ENCODE results near the gene GPHN.
"Not testable (repeated sequence)": the region's sequence is repeated elsewhere in the genome, so short reads cannot be mapped to it uniquely, and the experiment has no call there.

GPHN gene

GRCh38 chr14:66502836-66503235 lies 5.1 kb upstream of the GPHN start:
- not testable (repeated sequence) for DNase-seq (ENCODE audit: low read depth in 2 of 2)

DNA sequence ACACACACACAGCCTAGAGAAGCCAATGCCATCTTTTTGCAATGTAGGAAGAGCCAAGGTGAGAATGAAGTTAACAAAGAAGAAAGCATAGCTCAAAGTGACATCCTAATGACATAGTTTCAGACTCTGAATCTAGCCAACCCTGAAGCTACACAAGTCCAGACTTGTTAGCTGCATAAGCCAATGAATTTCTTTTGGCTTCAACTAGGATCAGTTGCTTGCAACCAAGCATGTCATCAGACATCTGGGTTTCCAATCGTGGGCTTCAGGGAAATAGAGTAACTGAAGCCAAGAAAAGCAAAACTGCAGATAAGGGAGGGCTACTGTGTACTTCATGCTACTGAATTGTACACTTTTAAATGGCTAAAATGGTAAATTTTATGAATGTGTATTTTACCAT lies 4.4 kb upstream of the GPHN start:
- no peak for DNase-seq (ENCODE audit: low read depth in 2 of 2)

DNA sequence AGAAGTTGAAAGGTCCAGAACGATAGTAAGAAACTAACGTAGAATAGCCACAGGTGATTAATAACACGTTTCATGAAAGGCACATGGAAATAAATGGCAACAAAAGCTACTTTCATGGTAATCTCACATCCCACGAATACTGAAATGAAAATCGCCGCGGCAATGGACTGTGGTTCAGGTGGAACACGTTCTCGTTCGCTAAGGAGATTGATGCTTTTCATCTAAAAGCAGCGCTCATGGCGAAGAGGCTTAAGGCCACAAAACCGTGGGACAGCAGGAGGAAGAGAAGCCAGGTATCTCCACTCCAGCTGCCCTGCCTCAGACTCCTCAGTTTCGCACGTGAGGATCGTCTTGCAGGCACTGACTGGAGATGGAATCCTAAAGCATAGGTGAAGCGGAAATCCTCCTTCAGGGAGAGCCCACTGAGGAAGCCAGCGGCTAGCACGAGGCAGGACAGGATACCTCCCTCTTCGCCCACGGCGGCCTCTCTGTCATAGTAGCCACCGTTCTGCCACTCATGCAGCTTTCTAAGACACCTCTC lies 696 bp upstream of the GPHN start:
- no peak for DNase-seq (ENCODE audit: low read depth in 2 of 2)

GRCh38 chr14:66508547-66508845 lies 549 bp downstream of the GPHN start:
- no peak for DNase-seq (ENCODE audit: low read depth in 2 of 2)

DNA sequence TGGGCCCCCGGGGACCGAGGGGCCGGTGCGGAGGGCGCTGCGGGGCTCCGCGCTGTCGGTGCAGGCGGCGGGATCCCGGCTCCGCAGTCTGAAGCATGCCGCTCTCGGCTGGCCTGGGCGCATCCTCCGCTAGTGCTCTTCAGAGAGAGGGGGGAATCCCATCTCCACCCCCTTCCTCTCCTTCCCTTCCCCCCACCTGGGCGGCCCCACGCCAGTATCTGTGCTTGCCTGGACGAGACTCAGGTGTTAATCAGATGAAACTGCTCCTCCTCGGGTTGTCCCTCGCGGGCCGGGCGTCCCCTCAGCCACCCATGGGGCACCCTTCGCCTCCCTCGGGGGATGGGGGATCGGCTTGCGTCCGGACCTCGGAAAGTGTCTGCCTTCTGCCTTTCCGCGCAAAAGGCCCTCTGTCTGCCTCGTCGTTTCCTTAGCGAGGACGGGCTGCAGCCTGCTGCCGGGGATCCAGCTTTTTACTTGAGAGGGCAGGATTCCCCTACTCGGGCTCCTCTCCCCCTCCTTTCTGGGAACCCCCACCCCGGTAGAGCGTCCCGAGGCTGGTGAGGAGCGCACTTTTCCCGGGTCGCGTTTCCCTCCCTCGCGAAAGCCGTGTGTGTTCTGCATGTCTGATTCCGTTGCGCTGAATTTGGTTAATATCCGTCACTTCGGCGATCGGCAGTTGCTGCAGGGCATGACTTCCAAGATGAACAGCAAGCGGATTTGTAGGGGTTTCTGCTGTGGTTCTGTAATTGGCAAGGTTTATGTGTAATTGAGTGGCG lies 1.1 kb downstream of the GPHN start:
- DNase-seq (ENCODE audit: low read depth in 2 of 2), result no peak

DNA sequence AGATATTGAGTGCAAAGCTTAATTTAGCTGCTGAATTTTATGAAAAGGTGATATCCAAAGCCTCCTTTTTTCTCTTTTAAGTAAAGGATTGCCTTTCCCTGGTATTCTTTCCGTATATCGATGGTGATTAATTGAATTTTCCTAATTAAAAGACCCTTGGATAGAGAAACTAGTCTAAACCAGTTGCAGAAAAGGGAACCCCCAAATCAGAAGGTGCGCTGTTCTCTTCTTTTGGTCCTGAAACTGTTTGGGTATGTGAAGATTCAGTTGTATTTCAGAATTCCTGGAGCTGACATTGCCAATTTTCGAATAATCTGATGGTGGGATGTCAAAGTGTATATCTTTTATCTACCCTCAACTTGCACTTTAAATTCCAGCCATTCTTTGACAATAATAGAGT lies 1.9 kb downstream of the GPHN start:
- DNase-seq (ENCODE audit: low read depth in 2 of 2), result no peak

DNA sequence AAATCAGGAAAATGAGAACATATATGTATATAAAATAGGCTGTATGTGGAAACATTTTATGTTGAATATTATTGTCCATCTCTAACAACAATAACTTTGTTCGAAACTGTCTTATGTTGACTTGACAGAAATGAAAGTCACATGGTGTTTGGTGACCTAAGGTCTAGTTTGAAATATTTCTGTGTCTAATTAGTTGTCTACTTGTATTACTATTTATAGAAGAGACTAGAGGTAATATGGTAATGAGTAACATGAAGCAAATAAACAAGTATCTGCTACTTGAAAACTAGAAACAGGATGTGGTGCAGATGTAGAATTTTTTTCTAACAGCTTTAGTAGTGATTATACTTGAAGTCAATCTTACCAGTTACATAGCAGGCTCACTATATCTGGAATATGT lies 3.9 kb downstream of the GPHN start:
- no peak for DNase-seq (ENCODE audit: low read depth in 2 of 2)

DNA sequence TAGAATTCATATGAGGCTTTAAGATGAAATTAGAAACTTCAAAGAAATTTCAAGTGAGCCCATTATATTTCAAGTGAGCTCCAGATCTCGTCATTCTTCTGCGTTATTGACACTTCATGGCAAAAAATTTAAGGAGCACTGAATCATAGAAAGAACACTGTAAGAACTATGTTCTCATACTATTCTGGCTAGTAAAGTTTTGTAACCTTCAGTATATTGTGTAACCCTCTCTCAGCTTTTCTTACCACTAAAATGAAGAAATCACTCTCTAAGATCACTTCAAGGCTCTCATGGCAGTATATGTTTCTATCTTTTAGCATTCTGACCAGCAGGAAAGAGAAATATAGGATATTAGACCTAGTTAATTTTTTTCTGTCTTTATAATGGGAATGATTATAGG lies 6.3 kb downstream of the GPHN start:
- no peak for DNase-seq (ENCODE audit: low read depth in 2 of 2)

DNA sequence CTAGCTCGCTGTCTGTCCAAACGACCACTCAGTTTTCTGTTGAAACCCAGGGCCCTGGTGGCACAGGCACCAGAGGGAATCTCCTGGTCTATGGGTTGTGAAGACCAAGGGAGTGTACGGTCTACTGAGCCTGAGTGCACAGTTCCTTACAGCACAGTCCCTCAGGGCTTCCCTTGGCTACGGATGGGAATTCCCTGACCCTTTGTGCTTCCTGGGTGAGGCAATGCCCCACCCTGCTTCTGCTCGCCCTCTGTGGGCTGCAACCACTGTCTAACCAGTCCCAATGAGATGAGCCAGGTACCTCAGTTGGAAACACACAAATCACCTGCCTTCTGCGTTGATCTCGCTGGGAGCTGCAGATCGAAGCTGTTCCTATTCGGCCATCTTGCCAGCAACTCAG lies 22.6 kb downstream of the GPHN start:
- no peak for DNase-seq (ENCODE audit: low read depth in 2 of 2)

DNA sequence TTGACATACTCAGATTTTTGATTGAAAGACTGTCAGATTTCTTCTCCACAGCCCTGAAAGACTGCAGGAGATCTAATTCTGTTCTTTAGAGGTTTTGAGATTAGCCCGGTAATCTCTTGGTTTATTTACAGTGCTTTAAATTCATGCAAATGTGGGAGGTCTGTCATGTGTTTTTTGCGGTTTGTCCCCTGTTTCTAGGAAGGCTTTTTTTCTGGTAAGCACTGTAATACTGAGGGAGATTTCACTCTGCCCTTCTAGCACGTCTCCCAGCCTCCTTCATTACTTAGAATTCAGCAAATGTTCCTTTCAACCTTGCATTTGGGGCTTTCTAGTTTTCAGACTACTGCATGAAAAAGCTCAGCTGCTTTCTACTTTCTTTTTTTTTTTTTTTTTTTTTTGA lies 31.1 kb downstream of the GPHN start:
- no peak for DNase-seq (ENCODE audit: low read depth in 2 of 2)

- no peak for DNase-seq (ENCODE audit: low read depth in 2 of 2)
Observed at GRCh38 chr14:66540038-66540437, 32.1 kb downstream of the GPHN start.

DNA sequence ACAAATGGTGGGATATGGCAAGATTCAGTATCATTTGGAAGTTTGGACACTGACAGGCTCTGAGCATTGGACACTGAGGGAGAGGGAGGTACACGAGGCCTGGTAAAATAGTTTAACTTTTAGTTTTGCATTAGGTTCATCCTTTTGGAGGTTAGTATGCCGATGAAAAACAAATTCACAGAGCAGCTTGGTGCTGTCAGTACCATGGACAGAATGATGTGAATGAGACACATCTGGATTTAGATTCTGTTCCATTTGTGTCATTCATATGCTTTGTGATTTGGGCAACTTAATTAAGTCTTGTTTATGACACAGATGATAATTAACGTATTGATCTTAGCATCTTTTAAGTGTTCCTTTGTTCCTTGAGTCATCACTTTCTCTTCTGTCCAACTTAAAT lies 33.7 kb downstream of the GPHN start:
- no peak for DNase-seq (ENCODE audit: low read depth in 2 of 2)

DNA sequence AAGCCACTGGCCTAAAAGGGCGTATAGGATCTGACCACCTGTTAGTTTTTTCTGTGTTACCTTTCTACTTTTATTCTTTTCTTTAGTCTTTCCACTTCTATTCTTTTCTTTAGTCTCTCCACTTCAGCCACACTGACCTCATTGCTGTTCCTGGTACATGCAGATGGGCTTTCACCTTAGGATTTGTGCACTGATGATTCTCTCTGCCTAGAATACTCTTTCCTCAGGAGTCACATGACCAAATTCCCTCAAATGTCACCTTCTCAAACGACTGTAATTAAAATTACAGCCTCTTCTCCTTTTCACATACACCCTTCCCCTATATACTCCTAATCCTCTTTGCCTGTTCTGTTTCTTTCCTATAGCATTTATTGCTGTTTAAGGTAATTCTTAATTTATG lies 36.0 kb downstream of the GPHN start:
- DNase-seq (ENCODE audit: low read depth in 2 of 2), result no peak

- DNase-seq (ENCODE audit: low read depth in 2 of 2), result not testable (repeated sequence)
Observed at GRCh38 chr14:66545191-66545590, 37.2 kb downstream of the GPHN start.

DNA sequence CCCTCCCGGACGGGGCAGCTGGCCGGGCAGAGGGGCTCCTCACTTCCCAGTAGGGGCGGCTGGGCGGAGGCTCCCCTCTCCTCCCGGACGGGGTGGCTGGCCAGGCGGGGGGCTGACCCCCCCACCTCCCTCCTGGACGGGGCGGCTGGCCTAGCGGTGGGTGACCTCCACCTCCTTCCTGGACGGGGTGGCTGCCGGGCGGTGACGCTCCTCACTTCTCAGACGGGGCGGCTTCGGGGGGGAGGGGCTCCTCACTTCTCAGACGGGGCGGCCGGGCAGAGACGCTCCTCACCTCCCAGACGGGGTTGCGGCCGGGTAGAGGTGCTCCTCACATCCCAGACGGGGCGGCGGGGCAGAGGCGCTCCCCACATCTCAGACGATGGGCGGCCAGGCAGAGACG lies 37.8 kb downstream of the GPHN start:
- not testable (repeated sequence) for DNase-seq (ENCODE audit: low read depth in 2 of 2)

GRCh38 chr14:66563731-66564130 lies 55.8 kb downstream of the GPHN start:
- DNase-seq (ENCODE audit: low read depth in 2 of 2), result no peak

DNA sequence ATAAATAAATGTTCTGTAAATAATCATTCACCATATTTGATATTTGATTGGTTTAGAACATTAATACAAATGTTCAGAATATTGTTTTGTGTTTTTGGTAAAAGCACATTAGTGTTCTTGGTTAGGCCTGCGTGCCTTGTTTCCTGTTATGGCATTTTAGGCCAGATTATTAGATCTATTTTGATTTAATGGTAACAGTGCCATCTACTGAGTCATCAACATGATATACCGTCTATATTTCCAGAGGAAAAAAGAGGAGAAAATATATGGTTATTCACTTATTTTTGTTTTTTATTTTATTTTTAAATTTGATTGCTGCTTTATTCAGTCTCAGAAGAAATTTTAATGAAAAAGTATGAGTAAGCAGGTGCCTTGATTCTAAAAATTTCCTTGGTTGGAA lies 60.3 kb downstream of the GPHN start:
- DNase-seq (ENCODE audit: low read depth in 2 of 2), result no peak

- DNase-seq (ENCODE audit: low read depth in 2 of 2), result no peak
Observed at GRCh38 chr14:66572826-66573225, 64.9 kb downstream of the GPHN start.

GRCh38 chr14:66575014-66575413 lies 67.1 kb downstream of the GPHN start:
- no peak for DNase-seq (ENCODE audit: low read depth in 2 of 2)

- DNase-seq (ENCODE audit: low read depth in 2 of 2), result no peak
Observed at GRCh38 chr14:66575939-66576338, 68.0 kb downstream of the GPHN start.

GRCh38 chr14:66587753-66588152 lies 79.8 kb downstream of the GPHN start:
- not testable (repeated sequence) for DNase-seq (ENCODE audit: low read depth in 2 of 2)

DNA sequence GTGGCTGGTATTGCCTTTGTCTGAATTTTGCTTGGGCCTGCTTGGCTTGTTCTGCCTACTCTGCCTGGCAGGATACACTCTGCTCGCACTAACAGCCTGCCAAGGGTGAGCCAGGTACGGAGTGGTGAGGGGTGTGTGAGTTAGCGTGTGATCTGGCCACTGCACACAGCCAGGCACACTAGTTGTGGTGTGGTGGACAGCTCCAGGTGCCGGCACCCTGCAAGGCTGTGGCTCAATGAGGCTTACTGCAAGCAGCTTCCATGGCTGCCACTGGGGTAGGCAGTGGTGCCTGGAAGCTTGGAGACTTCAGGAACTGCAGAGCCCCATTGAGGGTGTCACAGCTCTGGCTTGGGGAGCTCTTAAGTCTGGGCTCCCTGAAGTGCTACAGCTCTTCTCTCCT lies 87.4 kb downstream of the GPHN start:
- DNase-seq (ENCODE audit: low read depth in 2 of 2), result no peak

DNA sequence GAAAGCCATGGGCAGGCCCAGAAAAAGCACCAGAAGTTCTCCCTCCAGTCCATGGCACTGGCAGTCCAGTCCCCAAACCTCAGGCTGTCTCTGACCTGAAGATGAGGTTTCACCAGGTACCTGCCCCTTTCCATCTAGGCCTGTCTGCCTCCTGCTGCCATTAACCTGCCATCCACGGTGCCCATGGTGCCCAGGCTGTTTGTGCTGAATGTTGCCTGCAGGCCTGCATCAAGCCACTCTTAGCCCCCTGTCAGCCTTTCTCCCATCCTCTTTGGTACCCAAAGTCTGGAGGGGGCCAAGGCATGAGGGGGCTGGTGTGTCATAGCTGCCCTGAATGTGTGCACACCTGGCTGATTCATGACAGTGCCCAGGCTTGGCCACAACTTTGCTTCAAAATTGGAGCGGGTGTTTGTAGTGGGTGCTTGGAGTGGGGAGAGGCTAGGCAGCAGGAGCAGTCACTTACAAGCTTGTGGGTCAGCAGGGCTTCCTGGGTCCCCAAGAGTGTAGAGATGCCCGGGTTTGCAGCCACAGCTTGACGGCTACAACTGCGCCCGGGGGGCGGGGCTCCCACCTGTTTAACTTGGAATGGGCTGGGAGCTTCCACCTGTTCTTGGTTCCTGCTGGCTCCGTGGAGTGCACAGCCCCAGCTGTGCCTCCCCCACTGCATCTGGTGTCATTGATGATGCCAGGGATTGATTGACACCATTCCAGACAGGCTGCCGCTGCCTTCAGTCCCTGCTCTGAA lies 88.5 kb downstream of the GPHN start:
- DNase-seq (ENCODE audit: low read depth in 2 of 2), result no peak
